ENCODE measurements around the gene CLDN24. TPM values are rescaled to one million over a fixed set of nuclear protein-coding genes. Genes with fewer than 3 reads are reported as not detected.
A peak's percentile ranks its signal among the peaks of the same experiment; 100 is the strongest.

The CLDN24 gene
- polyA plus RNA-seq, 2 of the 4 experiments (the other 2 are of a cell fraction) = not detected

DNA sequence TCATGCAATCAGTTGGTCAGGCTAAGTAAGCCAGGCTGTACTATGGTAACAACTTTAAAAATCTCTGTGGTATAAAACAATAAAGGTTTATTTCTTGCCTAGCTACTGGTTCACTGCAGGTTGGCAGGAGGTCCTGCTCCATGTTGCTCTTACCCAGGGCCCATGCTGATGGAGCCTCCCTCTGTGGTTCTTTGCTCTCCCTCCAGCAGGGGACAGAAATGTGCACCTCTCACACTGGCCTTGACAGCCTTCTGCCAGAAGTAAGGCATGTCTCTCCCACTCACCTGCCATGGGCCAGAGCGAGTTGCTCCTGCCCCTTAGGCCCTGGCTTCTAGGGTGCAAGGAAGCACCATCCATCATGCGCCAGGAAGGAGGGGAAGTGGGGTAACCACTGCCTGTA lies 33.3 kb downstream of the CLDN24 start:
- ATAC-seq = peak; percentile 50 to 58; a peak in 3 of 6 replicates
- 92% methylated on average over 2 of the region's 2 CpGs for WGBS (ENCODE audit: missing lambda C conversion rate)

DNA sequence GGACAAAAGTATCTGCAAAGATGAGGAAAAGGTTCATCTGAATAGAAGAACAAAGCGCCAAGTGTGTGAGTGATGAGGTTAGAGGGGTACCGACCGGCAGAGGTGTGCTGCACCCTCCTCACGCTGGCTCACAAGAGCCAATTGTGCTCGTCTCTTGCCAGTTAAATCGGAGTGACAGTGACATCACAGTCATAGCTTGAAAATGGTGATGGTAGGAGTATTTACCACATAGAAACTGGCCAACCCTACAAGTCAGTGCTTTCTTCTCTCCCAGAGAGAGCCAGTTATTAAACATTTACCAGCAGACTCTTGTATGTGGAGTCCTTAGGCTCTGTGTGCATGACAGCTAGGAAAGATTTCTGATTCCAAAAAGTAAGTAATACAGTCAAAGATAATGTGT lies 34.5 kb downstream of the CLDN24 start:
- no peak for DNase-seq (ENCODE audit: low read depth in 1 of 2, low spot score in 1 of 2)
- FAIRE-seq = no peak
- ChIA-PET POLR2A (no interaction called here), CTCF (no interaction called here)
- H3K4me1 ChIP-seq = peaks cover 9% of the 10 kb centered on the region; the same call in 1 of the 3 replicates
- no peaks in the 10 kb centered on the region for H3K9me3 ChIP-seq
- no peak overlapping the region for H3K4me3 ChIP-seq
- peak overlapping the region; percentile 32; the same call in 1 of the 3 replicates for H3K4me2 ChIP-seq
- no peak overlapping the region for H3K27ac ChIP-seq
- 83% methylated on average over 6 of the region's 6 CpGs for WGBS (ENCODE audit: missing lambda C conversion rate)
- ATAC-seq = peak in 1 of 2 experiments; percentile 39; a peak in 1 of 6 replicates
- no peak for TF ChIP-seq ZC3H11A (IDR thresholded peaks at IDR 0.05)
- no peak for TF ChIP-seq SMC3 (IDR thresholded peaks at IDR 0.05)
- no peak for TF ChIP-seq CBX2 (IDR thresholded peaks at IDR 0.05; ENCODE audit: borderline replicate concordance, low read depth)
- TF ChIP-seq KDM5A (IDR thresholded peaks at IDR 0.05) = no peak
- TF ChIP-seq, protein P1, sequence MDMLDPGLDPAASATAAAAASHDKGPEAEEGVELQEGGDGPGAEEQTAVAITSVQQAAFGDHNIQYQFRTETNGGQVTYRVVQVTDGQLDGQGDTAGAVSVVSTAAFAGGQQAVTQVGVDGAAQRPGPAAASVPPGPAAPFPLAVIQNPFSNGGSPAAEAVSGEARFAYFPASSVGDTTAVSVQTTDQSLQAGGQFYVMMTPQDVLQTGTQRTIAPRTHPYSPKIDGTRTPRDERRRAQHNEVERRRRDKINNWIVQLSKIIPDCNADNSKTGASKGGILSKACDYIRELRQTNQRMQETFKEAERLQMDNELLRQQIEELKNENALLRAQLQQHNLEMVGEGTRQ (IDR thresholded peaks at IDR 0.05) = no peak
- TF ChIP-seq JUNB (IDR thresholded peaks at IDR 0.05) = no peak
- TF ChIP-seq MAFK (IDR thresholded peaks at IDR 0.05; ENCODE audit: partially characterized antibody) = no peak
- TF ChIP-seq ESRRA (IDR thresholded peaks at IDR 0.05; ENCODE audit: borderline replicate concordance, low read length) = no peak
- TF ChIP-seq, protein P2, sequence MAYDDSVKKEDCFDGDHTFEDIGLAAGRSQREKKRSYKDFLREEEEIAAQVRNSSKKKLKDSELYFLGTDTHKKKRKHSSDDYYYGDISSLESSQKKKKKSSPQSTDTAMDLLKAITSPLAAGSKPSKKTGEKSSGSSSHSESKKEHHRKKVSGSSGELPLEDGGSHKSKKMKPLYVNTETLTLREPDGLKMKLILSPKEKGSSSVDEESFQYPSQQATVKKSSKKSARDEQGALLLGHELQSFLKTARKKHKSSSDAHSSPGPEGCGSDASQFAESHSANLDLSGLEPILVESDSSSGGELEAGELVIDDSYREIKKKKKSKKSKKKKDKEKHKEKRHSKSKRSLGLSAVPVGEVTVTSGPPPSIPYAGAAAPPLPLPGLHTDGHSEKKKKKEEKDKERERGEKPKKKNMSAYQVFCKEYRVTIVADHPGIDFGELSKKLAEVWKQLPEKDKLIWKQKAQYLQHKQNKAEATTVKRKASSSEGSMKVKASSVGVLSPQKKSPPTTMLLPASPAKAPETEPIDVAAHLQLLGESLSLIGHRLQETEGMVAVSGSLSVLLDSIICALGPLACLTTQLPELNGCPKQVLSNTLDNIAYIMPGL (CRISPR knock-in tag; IDR thresholded peaks at IDR 0.05; ENCODE audit: borderline replicate concordance) = no peak
- no peak for TF ChIP-seq RCOR1 (IDR thresholded peaks at IDR 0.05; ENCODE audit: low read depth, low read length)
- TF ChIP-seq JUN (IDR thresholded peaks at IDR 0.05) = no peak
- TF ChIP-seq, protein P3, sequence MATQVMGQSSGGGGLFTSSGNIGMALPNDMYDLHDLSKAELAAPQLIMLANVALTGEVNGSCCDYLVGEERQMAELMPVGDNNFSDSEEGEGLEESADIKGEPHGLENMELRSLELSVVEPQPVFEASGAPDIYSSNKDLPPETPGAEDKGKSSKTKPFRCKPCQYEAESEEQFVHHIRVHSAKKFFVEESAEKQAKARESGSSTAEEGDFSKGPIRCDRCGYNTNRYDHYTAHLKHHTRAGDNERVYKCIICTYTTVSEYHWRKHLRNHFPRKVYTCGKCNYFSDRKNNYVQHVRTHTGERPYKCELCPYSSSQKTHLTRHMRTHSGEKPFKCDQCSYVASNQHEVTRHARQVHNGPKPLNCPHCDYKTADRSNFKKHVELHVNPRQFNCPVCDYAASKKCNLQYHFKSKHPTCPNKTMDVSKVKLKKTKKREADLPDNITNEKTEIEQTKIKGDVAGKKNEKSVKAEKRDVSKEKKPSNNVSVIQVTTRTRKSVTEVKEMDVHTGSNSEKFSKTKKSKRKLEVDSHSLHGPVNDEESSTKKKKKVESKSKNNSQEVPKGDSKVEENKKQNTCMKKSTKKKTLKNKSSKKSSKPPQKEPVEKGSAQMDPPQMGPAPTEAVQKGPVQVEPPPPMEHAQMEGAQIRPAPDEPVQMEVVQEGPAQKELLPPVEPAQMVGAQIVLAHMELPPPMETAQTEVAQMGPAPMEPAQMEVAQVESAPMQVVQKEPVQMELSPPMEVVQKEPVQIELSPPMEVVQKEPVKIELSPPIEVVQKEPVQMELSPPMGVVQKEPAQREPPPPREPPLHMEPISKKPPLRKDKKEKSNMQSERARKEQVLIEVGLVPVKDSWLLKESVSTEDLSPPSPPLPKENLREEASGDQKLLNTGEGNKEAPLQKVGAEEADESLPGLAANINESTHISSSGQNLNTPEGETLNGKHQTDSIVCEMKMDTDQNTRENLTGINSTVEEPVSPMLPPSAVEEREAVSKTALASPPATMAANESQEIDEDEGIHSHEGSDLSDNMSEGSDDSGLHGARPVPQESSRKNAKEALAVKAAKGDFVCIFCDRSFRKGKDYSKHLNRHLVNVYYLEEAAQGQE (IDR thresholded peaks at IDR 0.05) = no peak
- TF ChIP-seq, protein P4, sequence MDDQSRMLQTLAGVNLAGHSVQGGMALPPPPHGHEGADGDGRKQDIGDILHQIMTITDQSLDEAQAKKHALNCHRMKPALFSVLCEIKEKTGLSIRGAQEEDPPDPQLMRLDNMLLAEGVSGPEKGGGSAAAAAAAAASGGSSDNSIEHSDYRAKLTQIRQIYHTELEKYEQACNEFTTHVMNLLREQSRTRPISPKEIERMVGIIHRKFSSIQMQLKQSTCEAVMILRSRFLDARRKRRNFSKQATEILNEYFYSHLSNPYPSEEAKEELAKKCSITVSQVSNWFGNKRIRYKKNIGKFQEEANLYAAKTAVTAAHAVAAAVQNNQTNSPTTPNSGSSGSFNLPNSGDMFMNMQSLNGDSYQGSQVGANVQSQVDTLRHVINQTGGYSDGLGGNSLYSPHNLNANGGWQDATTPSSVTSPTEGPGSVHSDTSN (IDR thresholded peaks at IDR 0.05) = no peak
- TF ChIP-seq RFX5 (IDR thresholded peaks at IDR 0.05) = no peak
- no peak for TF ChIP-seq FOXS1 (CRISPR knock-in tag; IDR thresholded peaks at IDR 0.05)
- no peak for TF ChIP-seq EP300 (IDR thresholded peaks at IDR 0.05)
- TF ChIP-seq ZSCAN20 (CRISPR knock-in tag; IDR thresholded peaks at IDR 0.05) = no peak

More for the DNA sequence above, 33.3 kb downstream of the CLDN24 start:
- H3K4me2 ChIP-seq = no peak overlapping the region
- DNase-seq (ENCODE audit: low read depth in 1 of 2, low spot score in 1 of 2) (peak in 1 of 2 experiments; percentile 4), FAIRE-seq (no peak)
- H3K27ac ChIP-seq = no peak overlapping the region
- no peaks in the 10 kb centered on the region for H3K9me3 ChIP-seq
- ChIA-PET CTCF (interaction anchor here (1.5 kb wide), 1 partner anchor 27 kb away, joined by 3 read pairs; no protein-coding TSS in a partner anchor), POLR2A (no interaction called here)
- TF ChIP-seq, protein P5, sequence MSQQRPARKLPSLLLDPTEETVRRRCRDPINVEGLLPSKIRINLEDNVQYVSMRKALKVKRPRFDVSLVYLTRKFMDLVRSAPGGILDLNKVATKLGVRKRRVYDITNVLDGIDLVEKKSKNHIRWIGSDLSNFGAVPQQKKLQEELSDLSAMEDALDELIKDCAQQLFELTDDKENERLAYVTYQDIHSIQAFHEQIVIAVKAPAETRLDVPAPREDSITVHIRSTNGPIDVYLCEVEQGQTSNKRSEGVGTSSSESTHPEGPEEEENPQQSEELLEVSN (IDR thresholded peaks at IDR 0.05; ENCODE audit: borderline replicate concordance, low read depth) = no peak
- TF ChIP-seq CHD4 (IDR thresholded peaks at IDR 0.05; ENCODE audit: borderline replicate concordance) (no peak), KDM1A (IDR thresholded peaks at IDR 0.05; ENCODE audit: low read depth) (no peak), MAZ (IDR thresholded peaks at IDR 0.05; ENCODE audit: borderline replicate concordance, low read depth, low read length) (no peak), RCOR1 (IDR thresholded peaks at IDR 0.05; ENCODE audit: low read depth, low read length) (no peak), EHMT2 (IDR thresholded peaks at IDR 0.05; ENCODE audit: low read depth) (no peak)
- TF ChIP-seq, protein P6, sequence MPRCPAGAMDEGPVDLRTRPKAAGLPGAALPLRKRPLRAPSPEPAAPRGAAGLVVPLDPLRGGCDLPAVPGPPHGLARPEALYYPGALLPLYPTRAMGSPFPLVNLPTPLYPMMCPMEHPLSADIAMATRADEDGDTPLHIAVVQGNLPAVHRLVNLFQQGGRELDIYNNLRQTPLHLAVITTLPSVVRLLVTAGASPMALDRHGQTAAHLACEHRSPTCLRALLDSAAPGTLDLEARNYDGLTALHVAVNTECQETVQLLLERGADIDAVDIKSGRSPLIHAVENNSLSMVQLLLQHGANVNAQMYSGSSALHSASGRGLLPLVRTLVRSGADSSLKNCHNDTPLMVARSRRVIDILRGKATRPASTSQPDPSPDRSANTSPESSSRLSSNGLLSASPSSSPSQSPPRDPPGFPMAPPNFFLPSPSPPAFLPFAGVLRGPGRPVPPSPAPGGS (IDR thresholded peaks at IDR 0.05) = no peak
- TF ChIP-seq, protein P1 (IDR thresholded peaks at IDR 0.05) = no peak
- peaks cover 9% of the 10 kb centered on the region; the same call in 1 of the 3 replicates for H3K4me1 ChIP-seq
- no peak overlapping the region for H3K4me3 ChIP-seq
